HG03045 (cell line): ENCODE data around the gene FNDC3B.
"Not testable (repeated sequence)": the region's sequence is repeated elsewhere in the genome, so short reads cannot be mapped to it uniquely, and the experiment has no call there.

ENCODE experiments used
- ATAC-seq: cut with Tn5 transposase; IDR thresholded peaks from one replicate; pipeline ENCODE4 v1.9.1; 2021; ENCODE audit warnings: mild to moderate bottlenecking, moderate library complexity; ENCODE audit not compliant: unreplicated experiment

The FNDC3B gene

GRCh38 chr3:172039436-172040077 lies at the start of gene FNDC3B:
TSS of gene FNDC3B (plus strand) at chr3:172039578. CDS start at chr3:172112480, 72,902 bp downstream.
- peak; percentile 73 for ATAC-seq

GRCh38 chr3:171990239-171990638 lies 49.1 kb upstream of the FNDC3B start:
- not testable (repeated sequence) for ATAC-seq

GRCh38 chr3:171991166-171991565 lies 48.2 kb upstream of the FNDC3B start:
- ATAC-seq: no peak

GRCh38 chr3:171994646-171995428 lies 44.5 kb upstream of the FNDC3B start:
- ATAC-seq: no peak

- no peak for ATAC-seq
These were observed 43.9 kb upstream of the FNDC3B start for GRCh38 chr3:171995486-171995885.

- no peak for ATAC-seq
These were observed 43.1 kb upstream of the FNDC3B start for GRCh38 chr3:171996178-171996817.

GRCh38 chr3:171998731-171999130 lies 40.6 kb upstream of the FNDC3B start:
- not testable (repeated sequence) for ATAC-seq

GRCh38 chr3:172001616-172002015 lies 37.8 kb upstream of the FNDC3B start:
- ATAC-seq: not testable (repeated sequence)

GRCh38 chr3:172002512-172003078 lies 36.8 kb upstream of the FNDC3B start:
- no peak for ATAC-seq

GRCh38 chr3:172003146-172003545 lies 36.2 kb upstream of the FNDC3B start:
- ATAC-seq: no peak

- ATAC-seq: no peak
These were observed 32.4 kb upstream of the FNDC3B start for GRCh38 chr3:172007065-172007370.

GRCh38 chr3:172009803-172010202 lies 29.6 kb upstream of the FNDC3B start:
- ATAC-seq: no peak

- ATAC-seq: no peak
These were observed 26.6 kb upstream of the FNDC3B start for GRCh38 chr3:172012775-172013174.

- ATAC-seq: no peak
These were observed 25.2 kb upstream of the FNDC3B start for GRCh38 chr3:172014145-172014544.

- no peak for ATAC-seq
These were observed 21.0 kb upstream of the FNDC3B start for GRCh38 chr3:172018364-172018763.

GRCh38 chr3:172020763-172021162 lies 18.6 kb upstream of the FNDC3B start:
- no peak for ATAC-seq

GRCh38 chr3:172021164-172021563 lies 18.2 kb upstream of the FNDC3B start:
- ATAC-seq: no peak

GRCh38 chr3:172021859-172022258 lies 17.5 kb upstream of the FNDC3B start:
- no peak for ATAC-seq

- ATAC-seq: no peak
These were observed 15.5 kb upstream of the FNDC3B start for GRCh38 chr3:172023915-172024314.

- ATAC-seq: no peak
These were observed 14.7 kb upstream of the FNDC3B start for GRCh38 chr3:172024679-172025078.

GRCh38 chr3:172029425-172030098 lies 9.8 kb upstream of the FNDC3B start:
- ATAC-seq: no peak
